IMR-90 (cell line): ENCODE data around the gene RPTOR. TPM values are rescaled to one million over a fixed set of nuclear protein-coding genes. Genes with fewer than 3 reads are reported as not detected.

Experiments
- ATAC-seq: fragments of 200-7000 bp; cut with Tn5 transposase; 2 replicates; pipeline ENCODE4 v1.9.1; 2020; ENCODE audit warnings: low read depth, mild to moderate bottlenecking, moderate library complexity
- BruUV-seq: library from RNA; stranded (reverse); fragments of 400-500 nt; replicated peaks from 2 replicates; lab custom pipeline; 2021; lab: Mats Ljungman, UMichigan
- CTCF ChIA-PET: fragments of 300-600 bp; formaldehyde crosslinking; extraction: SDS; loops from one replicate; lab custom pipeline; 2021; ENCODE audit warnings: antibody characterized with exemption; lab: Yijun Ruan, JAX
- POLR2A ChIA-PET: fragments of 300-600 bp; sonication (Branson Sonifier 250); formaldehyde crosslinking; loops from one replicate; lab custom pipeline; 2022; ENCODE audit warnings: antibody characterized with exemption; ENCODE audit not compliant: unreplicated experiment; lab: Charles Lee
- DNase-seq: peaks from one replicate; pipeline ENCODE4 v3.0.0; 2013
- H2AFZ ChIP-seq: replicated peaks from 2 replicates; pipeline ENCODE3; 2013; ENCODE audit warnings: low read length, mild to moderate bottlenecking; ENCODE audit not compliant: poor library complexity
- H2AK5ac ChIP-seq: 2 replicates; pipeline ENCODE4 v1.6.1; 2013; ENCODE audit warnings: low read depth, low read length, inconsistent platforms
- H2AK9ac ChIP-seq: replicated peaks from 2 replicates; pipeline ENCODE3; 2013; ENCODE audit warnings: mild to moderate bottlenecking, low read depth, low read length, moderate library complexity; ENCODE audit not compliant: poor library complexity
- H2BK120ac ChIP-seq: 2 replicates; pipeline ENCODE4 v1.6.1; 2013; ENCODE audit warnings: low read depth, low read length, inconsistent platforms
- H2BK15ac ChIP-seq: 3 replicates; pipeline ENCODE4 v1.6.1; 2013; ENCODE audit warnings: low read depth, low read length, inconsistent platforms
- H2BK20ac ChIP-seq: 2 replicates; pipeline ENCODE4 v1.6.1; 2013; ENCODE audit warnings: low read depth, mild to moderate bottlenecking, inconsistent platforms, low read length, moderate library complexity
- H2BK5ac ChIP-seq: 2 replicates; pipeline ENCODE4 v1.6.1; 2013; ENCODE audit warnings: mild to moderate bottlenecking, low read depth, low read length, inconsistent platforms; ENCODE audit not compliant: poor library complexity, severe bottlenecking
- H3K14ac ChIP-seq: replicated peaks from 2 replicates; pipeline ENCODE4 v1.6.1; 2013; ENCODE audit warnings: low read depth, low read length, inconsistent platforms
- H3K18ac ChIP-seq: 2 replicates; pipeline ENCODE4 v1.6.1; 2013; ENCODE audit warnings: low read depth, low read length, control low read depth
- H3K23ac ChIP-seq: 2 replicates; pipeline ENCODE4 v1.6.1; 2013; ENCODE audit warnings: low read depth, low read length, inconsistent platforms
- H3K27ac ChIP-seq: 2 replicates; pipeline ENCODE4 v1.5.1; 2013; ENCODE audit warnings: mild to moderate bottlenecking, control low read depth, low read length; ENCODE audit not compliant: insufficient read depth
- H3K27me3 ChIP-seq: 2 replicates; pipeline ENCODE4 v1.6.1; 2013; ENCODE audit warnings: low read length; ENCODE audit not compliant: control insufficient read depth, insufficient read depth
- H3K36me3 ChIP-seq: 2 replicates; pipeline ENCODE4 v1.6.1; 2013; ENCODE audit warnings: low read length, mixed read lengths; ENCODE audit not compliant: control insufficient read depth, insufficient read depth
- H3K4ac ChIP-seq: 2 replicates; pipeline ENCODE4 v1.6.1; 2013; ENCODE audit warnings: low read depth, low read length, inconsistent platforms
- H3K4me1 ChIP-seq: 2 replicates; pipeline ENCODE4 v1.6.1; 2013; ENCODE audit warnings: low read length, mixed read lengths; ENCODE audit not compliant: control insufficient read depth, insufficient read depth
- H3K4me2 ChIP-seq: 2 replicates; pipeline ENCODE4 v1.6.1; 2013; ENCODE audit warnings: low read depth, mild to moderate bottlenecking, control low read depth, low read length, moderate library complexity
- H3K4me3 ChIP-seq: 2 replicates; pipeline ENCODE4 v1.5.1; 2013; ENCODE audit warnings: low read depth, mild to moderate bottlenecking, control low read depth, low read length, moderate library complexity; ENCODE audit not compliant: insufficient read depth
- H3K56ac ChIP-seq: 2 replicates; pipeline ENCODE4 v1.6.1; 2013; ENCODE audit warnings: low read length, inconsistent platforms; ENCODE audit not compliant: insufficient read depth; ENCODE audit errors: extremely low read depth
- H3K79me1 ChIP-seq, 2 experiments: 2 replicates each; pipeline ENCODE4 v1.6.1; 2013; ENCODE audit warnings: low read length in 2 of 2, inconsistent platforms in 1 of 2, low read depth in 1 of 2
- H3K9ac ChIP-seq: 2 replicates; pipeline ENCODE4 v1.6.1; 2013; ENCODE audit warnings: low read depth, low read length, control low read depth
- H3K9me1 ChIP-seq: 2 replicates; pipeline ENCODE4 v1.6.1; 2013; ENCODE audit warnings: low read length, inconsistent platforms; ENCODE audit not compliant: insufficient read depth
- H3K9me3 ChIP-seq: 2 replicates; pipeline ENCODE4 v1.6.1; 2013; ENCODE audit warnings: low read length; ENCODE audit not compliant: control insufficient read depth, insufficient read depth
- H4K20me1 ChIP-seq: 2 replicates; pipeline ENCODE4 v1.6.1; 2013; ENCODE audit warnings: low read length, inconsistent platforms; ENCODE audit not compliant: insufficient read depth
- H4K5ac ChIP-seq: 2 replicates; pipeline ENCODE4 v1.6.1; 2013; ENCODE audit warnings: mild to moderate bottlenecking, low read depth, low read length, control low read depth
- H4K8ac ChIP-seq, 2 experiments: 2 replicates each; pipeline ENCODE4 v1.6.1; 2013; ENCODE audit warnings: low read depth in 2 of 2, low read length in 2 of 2, control low read depth in 1 of 2, inconsistent platforms in 1 of 2
- H4K91ac ChIP-seq: 2 replicates; pipeline ENCODE4 v1.6.1; 2013; ENCODE audit warnings: low read depth, low read length, inconsistent platforms; ENCODE audit not compliant: insufficient read depth
- BHLHE40 ChIP-seq: fragments of 150-350 bp; IDR thresholded peaks from 2 replicates; pipeline ENCODE4 v1.6.1; 2016; ENCODE audit warnings: mild to moderate bottlenecking, low read depth, low read length
- MXI1 ChIP-seq: IDR thresholded peaks from 2 replicates; pipeline ENCODE4 v1.6.1; 2012; ENCODE audit warnings: low read depth, mild to moderate bottlenecking, low read length, moderate library complexity, borderline replicate concordance
- NFE2L2 ChIP-seq: fragments of 150-350 bp; IDR thresholded peaks from 2 replicates; pipeline ENCODE4 v1.6.1; 2016; ENCODE audit warnings: low read depth, mild to moderate bottlenecking, low read length
- POLR2A ChIP-seq: IDR thresholded peaks from 2 replicates; pipeline ENCODE4 v1.6.1; 2012; ENCODE audit warnings: mild to moderate bottlenecking, low read depth, low read length
- WGBS, 2 experiments: methylation state at CpG; one replicate each; pipeline versions ENCODE4 v1.1.5 to v1.1.7; 2013; ENCODE audit warnings: missing lambda C conversion rate in 2 of 2; ENCODE audit not compliant: insufficient read length in 1 of 2; ENCODE audit errors: extremely low coverage in 2 of 2; 5-methylcytosine and 5-hydroxymethylcytosine counted together
- dilution Hi-C: fragments of 300-500 bp; cut with HindIII; formaldehyde crosslinking; loops from one replicate; pipeline ENCODE4 v1.14.3; 2018; ENCODE audit warnings: low sequenced_read_pairs; ENCODE audit not compliant: unreplicated experiment
- in situ Hi-C: fragments of 300-500 bp; cut with MboI; formaldehyde crosslinking; loops from 3 replicates; pipeline ENCODE4 v1.14.3; 2019; ENCODE audit warnings: low sequenced_read_pairs, inconsistent platforms, mixed read lengths
- intact Hi-C: fragments of 100-400 bp; cut with micrococcal nuclease; formaldehyde crosslinking; loops from 2 replicates; pipeline ENCODE4 v1.10.0; 2022
- polyA plus RNA-seq, 3 experiments: library from polyadenylated mRNA; depleted of rRNA; stranded (reverse); fragments of >200 nt; gene quantifications; 2 replicates each; pipeline ENCODE4 v1.2.3, GENCODE V29; 2012; ENCODE audit warnings: low replicate concordance in 1 of 3
- total RNA-seq: library from RNA; depleted of rRNA; stranded (reverse); fragments of >200 nt; gene quantifications from 2 replicates; pipeline ENCODE4 v1.2.3, GENCODE V29; 2012

Gene RPTOR
- total and polyA plus RNA-seq, 2 of the 4 experiments (the other 2 are of a cell fraction) = 10.8 to 14.7 TPM

GRCh38 chr17:81006891-81007290, 462.3 kb downstream of the RPTOR start:
- POLR2A ChIA-PET = no interaction called here
- Histone ChIP-seq H4K20me1 (peaks cover 7% of the 10 kb centered on the region; the same call in 1 of the 2 replicates), H3K9ac (no peak overlapping the region), H3K9me3 (peaks cover 11% of the 10 kb centered on the region; the same call in 1 of the 2 replicates), H4K8ac (no peak overlapping the region), H4K91ac (no peak overlapping the region), H2AK9ac (no peak overlapping the region), H3K18ac (no peak overlapping the region), H3K56ac (no peak overlapping the region), H3K27me3 (peaks cover 28% of the 10 kb centered on the region), H3K4me3 (no peak overlapping the region), H3K36me3 (no peaks in the 10 kb centered on the region), H2BK5ac (no peak overlapping the region), H3K14ac (no peak overlapping the region), H3K4ac (no peak overlapping the region), H4K5ac (no peak overlapping the region), H3K4me1 (peaks cover 11% of the 10 kb centered on the region), H2AFZ (no peak overlapping the region), H2BK15ac (no peak overlapping the region), H3K79me1 (no peaks in the 10 kb centered on the region), H3K27ac (no peak overlapping the region), H2BK20ac (no peak overlapping the region), H3K9me1 (no peaks in the 10 kb centered on the region), H2AK5ac (no peak overlapping the region), H3K23ac (no peak overlapping the region), H2BK120ac (no peak overlapping the region), H3K4me2 (no peak overlapping the region)
- dilution Hi-C loops (no loop called here), in situ Hi-C loops (no loop called here), intact Hi-C loops (no loop called here)
- DNase-seq (no peak), ATAC-seq (no peak)
- WGBS, 2 experiments = 86% methylated on average over 4 of the region's 10 CpGs; no CpG with 5 or more reads in 1 of the 2 experiments
- CTCF ChIA-PET = interaction anchor here (2.0 kb wide), 1 partner anchor 95 kb away, joined by 5 read pairs; no protein-coding TSS in a partner anchor
- TF ChIP-seq NFE2L2 (no peak), POLR2A (no peak), BHLHE40 (no peak), MXI1 (no peak)
- BruUV-seq = no TSS peak
